GM04503 (cell line): ENCODE results near the gene CTF1.
"Not testable (repeated sequence)": the region's sequence is repeated elsewhere in the genome, so short reads cannot be mapped to it uniquely, and the experiment has no call there.

Source experiments
- DNase-seq: peaks from one replicate; pipeline ENCODE4 v3.0.0-alpha.2; 2012; ENCODE audit warnings: low read depth

CTF1 gene

DNA sequence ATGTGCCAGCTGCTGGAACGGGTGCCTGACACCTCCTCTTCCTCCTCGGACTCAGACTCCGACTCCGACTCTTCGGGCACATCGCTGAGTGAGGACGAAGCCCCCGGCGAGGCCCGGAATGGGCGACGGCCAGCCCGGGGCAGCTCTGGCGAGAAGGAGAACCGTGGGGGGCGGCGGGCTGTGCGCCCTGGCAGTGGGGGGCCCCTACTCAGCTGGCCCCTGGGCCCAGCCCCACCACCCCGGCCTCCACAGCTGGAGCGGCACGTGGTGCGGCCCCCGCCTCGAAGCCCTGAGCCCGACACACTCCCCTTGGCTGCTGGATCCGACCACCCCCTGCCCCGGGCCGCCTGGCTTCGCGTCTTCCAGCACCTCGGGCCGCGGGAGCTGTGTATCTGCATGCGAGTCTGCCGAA, 33.8 kb downstream of the CTF1 start:
- no peak for DNase-seq

DNA sequence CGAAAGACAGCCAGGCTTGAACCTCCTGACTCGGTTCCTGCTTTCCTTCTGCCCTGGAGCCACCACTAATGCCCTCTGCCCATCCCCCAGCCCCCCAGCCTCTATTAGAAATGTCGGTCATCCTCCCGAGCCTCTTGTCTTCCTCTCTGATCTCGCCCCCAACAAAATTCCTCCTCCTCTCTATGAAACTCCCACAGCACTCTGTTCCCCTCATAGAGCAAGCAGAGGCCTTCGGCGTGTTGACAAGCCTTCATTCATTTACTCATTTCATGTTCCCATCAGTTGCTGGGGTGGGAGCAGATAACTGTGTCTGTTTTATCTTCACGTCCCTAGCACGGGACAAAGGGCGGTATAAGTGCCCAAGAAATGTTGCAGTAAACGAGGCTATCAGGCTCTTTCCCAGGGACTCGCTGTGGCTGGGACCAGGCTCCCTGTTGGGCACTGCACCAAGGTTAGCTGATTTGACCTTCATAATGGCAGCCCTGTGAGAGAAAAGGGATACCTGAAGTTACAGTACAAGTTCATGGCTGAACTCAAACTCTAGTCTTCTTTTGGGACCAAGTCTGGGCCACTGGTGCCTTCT, 34.7 kb downstream of the CTF1 start:
- no peak for DNase-seq

DNA sequence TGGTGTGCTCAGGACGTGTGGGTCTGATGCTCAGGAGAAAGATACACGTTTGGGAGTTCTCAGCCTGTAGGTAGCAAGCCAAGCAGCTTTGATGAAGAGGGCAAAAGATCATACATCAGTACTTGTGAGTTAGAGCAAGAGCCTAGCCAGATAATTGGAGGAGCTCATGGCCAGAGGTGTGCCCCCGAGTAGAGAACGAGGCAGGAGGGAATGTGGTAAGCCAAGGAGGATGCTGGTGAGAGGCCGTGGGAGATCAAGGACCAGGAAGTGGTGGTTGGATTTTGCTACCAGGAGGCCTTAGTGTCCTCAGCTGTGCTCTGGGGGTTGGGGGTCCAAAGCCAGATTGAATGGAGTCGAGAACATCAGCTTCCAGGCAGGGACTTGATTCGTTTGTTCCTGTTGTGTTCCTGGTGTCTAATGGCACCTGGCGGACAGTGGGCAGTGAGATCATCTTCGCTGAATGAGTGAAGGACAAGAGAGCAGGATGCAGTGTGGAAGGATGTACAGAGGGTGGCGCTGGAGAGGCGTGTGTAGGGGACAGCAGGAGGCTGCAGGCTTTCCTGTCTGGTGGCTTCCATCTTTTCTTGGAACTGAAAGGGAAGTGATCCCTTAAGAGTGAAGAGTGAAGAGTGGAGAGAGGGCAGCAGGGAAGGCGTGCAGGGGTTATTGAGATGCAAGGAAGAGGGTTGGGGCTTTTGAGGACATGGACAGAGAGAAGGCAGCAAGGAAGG, 38.6 kb downstream of the CTF1 start:
- no peak for DNase-seq

DNA sequence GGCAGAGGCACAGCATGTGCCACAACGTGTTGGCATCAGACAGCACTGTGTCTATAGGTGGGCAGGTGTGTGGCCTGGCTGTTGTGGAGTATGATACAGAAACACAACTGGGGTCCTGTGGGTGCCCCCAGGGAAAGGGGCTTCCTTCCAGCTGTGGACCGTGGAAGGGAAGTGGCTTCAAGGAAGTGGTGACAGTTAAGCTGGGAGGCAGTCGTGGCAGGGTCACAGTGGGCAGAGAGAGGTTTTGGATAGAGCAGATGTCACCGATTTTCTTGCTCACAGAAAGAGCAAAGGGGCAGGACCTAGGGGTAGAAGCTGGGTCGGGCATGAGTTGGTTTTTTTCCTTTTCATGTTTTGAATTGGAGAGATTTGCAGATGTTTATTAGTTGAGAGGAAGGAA, 41.3 kb downstream of the CTF1 start:
- no peak for DNase-seq

DNA sequence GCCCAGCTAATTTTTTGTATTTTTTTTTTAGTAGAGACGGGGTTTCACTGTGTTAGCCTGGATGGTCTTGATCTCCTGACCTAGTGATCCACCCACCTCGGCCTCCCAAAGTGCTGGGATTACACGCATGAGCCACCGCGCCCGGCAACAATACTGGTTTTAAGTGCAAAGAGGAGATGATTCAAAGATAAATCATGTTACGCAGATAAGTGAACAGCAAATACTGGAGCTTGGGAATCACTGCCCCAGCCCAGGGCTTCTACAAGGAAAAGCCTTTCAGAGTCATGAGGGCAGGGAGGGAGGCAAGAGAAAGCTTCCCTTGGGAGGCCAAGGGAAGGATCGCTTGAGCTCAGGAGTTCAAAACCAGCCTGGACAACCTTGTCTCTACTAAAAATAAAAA, 43.2 kb downstream of the CTF1 start:
- not testable (repeated sequence) for DNase-seq

DNA sequence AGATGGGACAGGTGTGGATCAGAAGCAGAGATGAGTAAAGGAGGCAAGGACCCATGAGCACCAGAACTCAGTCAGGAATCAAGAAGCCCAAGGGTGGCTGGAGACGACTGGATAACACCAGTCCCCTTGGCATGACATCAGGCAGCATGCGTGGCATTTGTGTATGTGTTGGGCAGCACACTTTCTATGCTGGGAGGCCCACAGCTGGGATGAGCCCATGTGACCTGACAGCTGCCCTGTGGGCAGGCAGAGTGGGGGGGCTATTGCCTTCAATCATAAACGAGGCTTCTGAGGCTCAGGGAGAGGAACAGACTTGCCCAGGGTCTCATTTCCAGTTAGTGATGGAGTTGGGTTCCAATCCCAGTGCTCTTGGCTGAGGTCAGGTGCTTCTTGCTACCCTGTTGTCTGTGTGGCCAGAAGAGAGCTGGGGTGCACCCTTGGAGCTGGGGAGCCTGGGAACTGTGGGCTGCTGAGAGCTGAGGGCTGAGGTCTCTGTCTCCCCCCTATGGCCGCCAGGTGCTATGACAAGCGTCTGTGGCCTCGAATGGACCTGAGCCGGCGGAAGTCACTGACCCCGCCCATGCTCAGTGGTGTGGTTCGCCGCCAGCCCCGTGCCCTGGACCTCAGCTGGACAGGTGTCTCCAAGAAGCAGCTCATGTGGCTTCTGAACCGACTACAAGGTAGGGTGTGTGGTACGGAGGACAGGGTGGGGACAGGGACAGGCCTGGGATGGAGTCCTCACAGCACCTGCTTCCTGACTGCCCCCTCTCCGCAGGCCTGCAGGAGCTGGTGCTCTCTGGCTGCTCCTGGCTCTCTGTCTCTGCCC, 45.4 kb downstream of the CTF1 start:
- DNase-seq = no peak

DNA sequence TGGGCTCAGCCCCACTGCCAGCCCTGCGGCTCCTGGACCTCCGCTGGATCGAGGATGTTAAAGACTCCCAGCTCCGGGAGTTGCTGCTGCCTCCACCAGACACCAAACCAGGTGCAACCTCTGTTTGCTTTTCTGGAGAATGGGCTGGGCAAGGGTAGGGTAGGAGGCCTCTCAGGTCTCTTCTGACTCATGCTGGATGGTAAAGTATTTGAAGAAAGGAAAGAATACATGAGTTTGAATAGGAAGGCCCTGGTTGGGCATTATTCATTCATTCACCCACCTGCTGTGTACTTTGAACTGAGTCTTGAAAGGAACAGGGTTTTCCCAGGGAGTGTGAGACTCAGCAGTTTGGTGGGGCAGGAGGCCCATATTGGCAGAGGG, 46.0 kb downstream of the CTF1 start:
- DNase-seq = no peak

DNA sequence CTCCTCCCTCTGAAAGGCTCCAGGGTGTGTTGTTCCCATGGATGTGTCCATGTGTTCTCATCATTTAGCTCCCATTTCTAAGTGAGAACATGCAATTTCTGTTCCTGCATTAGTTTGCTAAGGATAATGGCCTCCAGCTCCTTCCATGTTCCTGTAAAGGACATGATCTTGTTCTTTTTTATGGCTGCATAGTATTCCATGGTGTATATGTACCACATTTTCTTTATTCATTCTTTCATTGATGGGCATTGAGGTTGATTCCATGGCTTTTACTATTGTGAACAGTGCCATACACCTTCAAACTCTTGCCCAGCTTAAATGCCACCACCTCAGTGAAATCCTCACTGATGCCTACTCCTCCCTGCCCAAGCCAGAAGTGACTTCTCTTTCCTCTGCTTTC, 47.9 kb downstream of the CTF1 start:
- no peak for DNase-seq

DNA sequence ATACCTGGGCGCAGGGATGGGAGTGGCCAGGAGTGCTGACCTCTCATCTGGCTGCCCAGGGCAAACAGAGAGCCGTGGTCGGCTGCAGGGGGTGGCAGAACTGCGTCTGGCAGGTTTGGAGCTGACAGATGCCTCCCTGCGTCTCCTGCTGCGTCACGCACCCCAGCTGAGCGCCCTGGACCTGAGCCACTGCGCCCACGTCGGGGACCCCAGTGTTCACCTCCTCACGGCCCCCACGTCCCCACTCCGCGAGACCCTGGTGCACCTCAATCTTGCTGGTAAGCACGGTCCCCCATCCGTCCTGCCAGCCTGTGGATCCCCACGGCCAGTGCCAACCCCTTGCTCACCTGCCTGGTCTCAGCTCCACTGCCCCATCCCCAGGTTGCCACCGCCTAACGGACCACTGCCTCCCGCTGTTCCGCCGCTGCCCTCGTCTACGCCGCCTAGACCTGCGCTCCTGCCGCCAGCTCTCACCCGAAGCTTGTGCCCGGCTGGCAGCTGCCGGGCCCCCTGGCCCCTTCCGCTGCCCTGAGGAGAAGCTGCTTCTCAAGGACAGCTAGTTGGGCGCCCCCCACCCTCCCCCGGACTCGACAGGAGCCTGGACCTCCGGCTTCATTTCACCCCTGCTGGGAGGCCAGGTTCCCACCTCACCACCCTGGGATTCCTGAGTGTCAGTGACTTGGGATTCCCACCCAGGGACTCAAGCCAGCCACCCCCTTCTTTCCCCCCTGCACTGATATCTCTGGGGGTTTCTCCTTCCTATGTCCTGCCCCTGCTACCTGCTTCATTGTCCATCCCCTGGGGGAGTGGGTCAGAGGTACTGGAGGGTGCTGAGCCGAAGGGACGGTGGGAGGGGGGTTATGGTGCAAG, 50.5 kb downstream of the CTF1 start:
- no peak for DNase-seq

DNA sequence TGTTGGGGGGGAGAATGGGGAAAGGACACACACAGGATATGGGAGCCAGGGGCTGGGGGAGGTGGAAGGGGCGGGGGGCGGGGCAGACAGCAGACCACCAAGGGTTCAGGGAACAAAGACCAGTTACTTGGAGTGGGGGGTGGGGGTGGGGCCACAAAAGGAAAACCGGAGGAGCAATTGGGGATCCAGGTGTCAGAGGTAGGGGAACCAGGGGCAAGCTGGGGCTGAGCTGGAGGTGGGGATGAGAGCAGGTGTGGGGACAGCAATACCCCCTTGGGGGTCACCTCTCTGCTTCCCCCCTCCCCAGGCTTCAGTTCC, 51.1 kb downstream of the CTF1 start:
- no peak for DNase-seq

DNA sequence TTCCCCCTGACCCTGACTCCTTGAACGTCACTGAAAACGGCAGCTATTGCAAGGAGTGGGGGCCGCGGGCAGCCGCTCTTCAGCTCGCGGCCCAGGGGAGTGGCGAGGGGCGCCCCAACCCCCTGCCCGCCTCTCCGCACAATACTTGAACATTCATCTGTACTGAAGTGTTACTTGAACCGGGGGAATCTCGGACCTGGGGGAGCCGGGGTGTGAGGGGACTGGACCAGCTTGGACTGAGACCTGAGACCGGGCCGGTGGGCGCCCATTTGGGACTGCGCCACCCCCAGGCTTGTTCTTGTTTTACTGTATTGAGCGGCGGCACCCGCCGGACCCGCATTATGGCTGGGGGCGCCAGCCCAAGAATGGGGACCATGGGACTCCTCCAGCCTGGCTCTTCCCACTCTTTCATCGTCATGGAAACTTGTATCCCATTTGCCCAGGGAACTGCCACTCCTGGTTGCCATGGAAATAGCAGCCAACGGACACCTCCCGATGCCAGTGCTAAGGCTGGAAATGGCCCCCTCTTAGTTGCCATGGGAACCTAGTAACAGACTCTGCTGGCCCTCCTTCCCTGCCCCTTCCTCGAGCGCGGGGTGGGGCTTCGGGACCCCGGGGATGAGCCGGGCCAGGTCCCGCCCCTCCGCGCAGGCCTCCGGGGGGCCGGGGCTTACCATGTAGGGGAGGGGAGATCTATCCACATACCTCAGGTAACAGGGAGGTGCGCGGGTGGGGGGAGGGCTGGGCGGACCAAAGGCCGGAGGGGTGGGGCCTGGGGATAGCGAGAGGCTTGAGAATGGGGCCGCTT, 51.6 kb downstream of the CTF1 start:
- DNase-seq = peak; percentile 94

DNA sequence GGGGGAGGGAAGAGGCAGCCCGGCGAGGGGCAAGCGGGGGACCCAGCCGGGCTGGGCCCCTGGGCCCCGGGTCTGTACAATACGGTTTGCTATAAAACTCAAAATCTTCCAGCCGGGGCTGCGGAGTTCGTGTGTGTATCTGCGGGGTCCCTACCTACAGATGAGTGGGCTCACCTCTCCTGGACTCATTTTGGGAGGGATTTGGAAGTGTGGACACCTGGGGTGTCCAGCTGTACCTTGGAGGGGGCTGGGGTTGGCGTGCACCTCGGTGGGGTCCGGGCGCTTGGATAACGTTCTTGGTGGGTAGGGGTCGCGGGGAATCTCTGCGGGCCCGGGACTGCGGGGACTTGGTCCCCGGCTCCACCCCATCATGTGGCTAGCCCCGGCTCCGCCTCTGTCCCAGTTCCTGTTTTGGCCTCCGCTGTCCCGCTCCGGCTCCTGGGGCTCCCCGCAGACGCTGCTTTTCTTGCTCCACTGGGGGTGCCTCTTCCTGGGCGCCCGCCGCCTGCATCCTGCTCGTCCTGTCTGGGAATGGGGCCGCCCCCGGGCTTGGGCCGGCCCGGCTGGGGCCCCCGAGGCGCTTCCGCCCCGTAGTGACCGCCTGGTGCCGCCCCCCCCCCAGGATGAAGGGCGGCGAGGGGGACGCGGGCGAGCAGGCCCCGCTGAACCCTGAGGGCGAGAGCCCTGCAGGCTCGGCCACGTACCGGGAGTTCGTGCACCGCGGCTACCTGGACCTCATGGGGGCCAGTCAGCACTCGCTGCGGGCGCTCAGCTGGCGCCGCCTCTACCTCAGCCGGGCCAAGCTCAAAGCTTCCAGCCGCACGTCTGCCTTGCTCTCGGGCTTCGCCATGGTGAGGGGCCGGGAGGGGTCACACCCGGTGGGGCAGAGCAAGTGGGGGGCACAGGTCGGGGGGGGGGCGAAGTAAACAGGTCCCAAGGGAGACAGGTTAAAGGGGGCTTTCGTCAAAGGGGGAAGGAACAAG, 52.5 kb downstream of the CTF1 start, which contains the start of gene ORAI3:
Gene ORAI3, plus strand, starts transcription at position 402 of the 983 bp plus-strand sequence. Its CDS starts 222 bp downstream, at position 624.
- no peak for DNase-seq

DNA sequence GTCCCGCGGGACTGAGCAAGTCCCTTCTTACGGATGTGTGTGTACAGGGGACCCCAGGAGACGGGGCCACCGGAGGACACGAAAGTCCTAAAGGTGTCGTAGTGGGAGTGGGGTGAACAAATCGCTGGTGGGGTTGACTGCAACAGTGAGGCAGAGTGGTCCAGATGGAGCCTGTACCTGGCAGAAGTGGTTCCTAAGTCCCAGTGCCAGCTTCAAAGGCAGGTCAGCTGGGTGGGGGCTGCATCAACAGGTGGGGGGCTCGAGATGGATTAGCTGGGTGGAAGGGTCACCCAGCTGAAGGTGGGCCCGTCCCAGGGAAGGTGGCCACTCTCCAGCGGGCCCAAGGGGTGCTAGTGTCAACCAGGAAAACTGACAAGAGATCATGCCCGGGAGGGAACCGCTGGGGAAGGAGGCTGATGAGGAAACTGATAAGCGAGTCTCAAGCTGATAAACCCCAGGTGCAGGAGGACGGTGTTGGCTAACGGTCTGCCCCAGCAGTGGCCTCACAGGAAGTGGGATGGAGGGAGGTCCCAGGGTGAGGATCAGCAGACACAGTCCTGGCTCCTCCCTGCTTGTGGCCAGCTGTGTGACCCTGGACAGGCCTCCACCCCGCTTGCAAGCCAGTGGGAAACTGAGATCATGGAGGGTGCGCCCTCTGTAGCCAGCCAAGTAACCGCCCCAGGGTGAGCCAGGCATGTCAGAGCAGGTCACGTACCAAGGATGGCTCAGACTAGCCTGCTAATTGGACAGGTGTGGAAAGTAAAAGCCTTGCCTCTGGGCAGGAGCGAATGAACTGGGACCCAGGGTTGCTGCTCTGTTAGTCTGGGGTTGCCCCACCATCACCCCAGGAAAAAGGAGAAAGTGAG, 53.5 kb downstream of the CTF1 start:
- peak; percentile 60 for DNase-seq

DNA sequence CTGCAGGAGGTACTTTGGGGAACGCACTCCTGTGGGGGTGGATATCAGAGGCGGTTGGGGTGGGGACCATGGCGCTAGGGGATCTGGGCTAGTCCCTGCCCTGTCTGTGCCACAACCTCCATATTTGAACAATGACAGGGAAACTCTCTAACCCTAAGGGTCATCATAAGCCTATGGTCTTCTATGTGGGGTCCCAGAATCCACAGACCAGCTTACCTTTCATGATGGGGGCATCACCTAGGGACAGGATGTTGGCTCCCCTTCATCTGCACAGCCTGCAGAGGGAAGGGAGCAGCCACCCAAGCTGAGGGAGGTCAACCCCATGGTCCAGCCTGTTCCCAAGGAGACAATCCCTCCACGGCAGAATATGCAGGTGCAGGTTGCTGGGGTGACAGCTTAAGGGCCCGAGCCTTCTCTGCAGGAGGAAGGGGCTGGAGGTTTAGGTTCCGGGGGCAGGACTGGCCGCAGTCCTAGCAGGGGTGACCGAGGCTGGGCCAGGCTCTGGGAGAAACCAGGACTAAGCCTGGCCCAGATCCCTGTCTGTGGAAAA, 54.2 kb downstream of the CTF1 start:
- no peak for DNase-seq

DNA sequence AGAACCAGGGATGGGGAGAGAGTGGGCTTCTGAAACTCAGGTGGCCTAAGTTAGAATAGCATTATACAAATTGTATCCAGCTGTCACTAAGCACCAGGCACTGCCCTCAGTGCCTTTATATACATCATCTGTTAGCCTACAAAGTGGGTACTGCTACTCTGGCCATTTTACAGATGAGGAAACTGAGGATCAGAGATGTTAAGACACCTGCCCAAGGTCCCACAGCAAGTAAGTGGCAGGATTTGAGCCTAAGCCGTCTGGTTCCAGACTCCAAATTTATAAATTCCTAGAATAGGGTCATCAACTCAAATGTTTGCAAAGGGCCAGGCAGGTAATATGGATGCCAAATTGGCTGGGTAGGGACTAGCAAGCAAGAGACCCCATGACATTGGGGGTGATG, 54.8 kb downstream of the CTF1 start:
- DNase-seq = no peak

DNA sequence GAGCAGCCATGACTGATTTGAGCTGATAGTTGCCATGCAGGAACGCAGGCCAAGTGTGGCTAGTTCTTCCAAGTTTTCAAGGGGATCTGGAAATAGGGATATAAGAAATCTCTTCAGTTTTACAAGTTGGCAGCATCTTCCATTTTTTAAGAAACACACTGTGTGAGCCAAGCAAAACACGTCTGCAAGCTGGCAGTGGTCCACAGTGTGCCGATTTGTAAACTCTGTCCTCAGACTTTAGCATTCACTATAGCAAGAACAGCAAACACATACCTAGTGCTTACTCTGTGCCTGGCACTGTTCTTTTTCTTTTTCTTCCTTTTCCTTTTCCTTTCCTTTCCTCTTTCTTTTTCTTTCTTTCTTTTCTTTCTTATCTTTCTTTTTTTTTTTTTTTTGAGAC, 55.3 kb downstream of the CTF1 start:
- DNase-seq = no peak

DNA sequence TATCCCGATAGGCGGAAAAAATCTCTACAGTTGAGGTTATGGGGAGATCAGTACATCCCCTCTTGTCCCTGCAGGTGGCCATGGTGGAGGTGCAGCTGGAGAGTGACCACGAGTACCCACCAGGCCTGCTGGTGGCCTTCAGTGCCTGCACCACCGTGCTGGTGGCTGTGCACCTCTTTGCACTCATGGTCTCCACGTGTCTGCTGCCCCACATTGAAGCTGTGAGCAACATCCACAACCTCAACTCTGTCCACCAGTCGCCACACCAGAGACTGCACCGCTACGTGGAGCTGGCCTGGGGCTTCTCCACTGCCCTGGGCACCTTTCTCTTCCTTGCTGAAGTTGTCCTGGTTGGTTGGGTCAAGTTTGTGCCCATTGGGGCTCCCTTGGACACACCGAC, 56.7 kb downstream of the CTF1 start:
- DNase-seq = no peak
